Measurements from ENCODE around the gene ZNF598.

- no peak for TF ChIP-seq EP300 (conservative IDR thresholded peaks at IDR 0.05; ENCODE audit: poor library complexity, severe bottlenecking)
- no peak for TF ChIP-seq TAF1 (IDR thresholded peaks at IDR 0.05; ENCODE audit: low read depth)
- TF ChIP-seq CTCF (IDR thresholded peaks at IDR 0.05; ENCODE audit: poor library complexity, severe bottlenecking): no peak
- TF ChIP-seq POLR2AphosphoS5 (IDR thresholded peaks at IDR 0.05): no peak
- no peak for TF ChIP-seq EZH2 (IDR thresholded peaks at IDR 0.05; ENCODE audit: borderline replicate concordance, insufficient read depth, low read length, poor library complexity, severe bottlenecking)
- no peak for TF ChIP-seq RAD21 (conservative IDR thresholded peaks at IDR 0.05)
These were observed 29.8 kb upstream of the ZNF598 start for GRCh38 chr16:2039274-2040031.
